HEK293T (cell line): ENCODE measurements around the gene ERCC6.

ENCODE experiments used
- ARNT ChIP-seq: fragments of 450-650 bp; IDR thresholded peaks from 2 replicates; pipeline ENCODE4 v1.6.1; 2017; ENCODE audit warnings: mild to moderate bottlenecking
- BHLHE40 ChIP-seq: fragments of 450-650 bp; IDR thresholded peaks from 2 replicates; pipeline ENCODE4 v1.6.1; 2016; ENCODE audit warnings: mild to moderate bottlenecking, moderate library complexity, borderline replicate concordance
- ELF4 ChIP-seq: fragments of 450-650 bp; IDR thresholded peaks from 2 replicates; pipeline ENCODE4 v1.6.1; 2017; ENCODE audit warnings: antibody characterized with exemption
- FOXA1 ChIP-seq: fragments of 450-650 bp; IDR thresholded peaks from 2 replicates; pipeline ENCODE4 v1.6.1; 2016; ENCODE audit warnings: mild to moderate bottlenecking
- HDGF ChIP-seq: fragments of 450-650 bp; IDR thresholded peaks from 2 replicates; pipeline ENCODE4 v1.6.1; 2017; ENCODE audit warnings: antibody characterized with exemption, borderline replicate concordance
- L3MBTL2 ChIP-seq: fragments of 450-650 bp; conservative IDR thresholded peaks from 2 replicates; pipeline ENCODE4 v1.6.1; 2016; ENCODE audit warnings: mild to moderate bottlenecking
- LEF1 ChIP-seq: fragments of 450-650 bp; IDR thresholded peaks from 2 replicates; pipeline ENCODE4 v1.6.1; 2017; ENCODE audit warnings: mild to moderate bottlenecking, borderline replicate concordance
- NFRKB ChIP-seq: fragments of 450-650 bp; IDR thresholded peaks from 2 replicates; pipeline ENCODE4 v1.6.1; 2016; ENCODE audit warnings: mild to moderate bottlenecking, moderate library complexity
- SP1 ChIP-seq: fragments of 450-650 bp; IDR thresholded peaks from 2 replicates; pipeline ENCODE4 v1.6.1; 2017

- no peak for TF ChIP-seq ELF4
- no peak for TF ChIP-seq FOXA1
- no peak for TF ChIP-seq HDGF
- TF ChIP-seq BHLHE40: no peak
- no peak for TF ChIP-seq L3MBTL2
- TF ChIP-seq SP1: no peak
- no peak for TF ChIP-seq NFRKB
- TF ChIP-seq LEF1: no peak
- no peak for TF ChIP-seq ARNT
Observed at GRCh38 chr10:49474901-49475300, 64.0 kb downstream of the ERCC6 start.
